Mesodermal cell (in vitro differentiated cells): Measurements from ENCODE around the gene UCK1.

Experiments
- H3K27ac ChIP-seq: 2 replicates; pipeline ENCODE4 v1.7.0; 2013; ENCODE audit warnings: mild to moderate bottlenecking, low read depth, low read length, moderate library complexity; ENCODE audit not compliant: severe bottlenecking
- H3K36me3 ChIP-seq: 2 replicates; pipeline ENCODE4 v1.7.1; 2013; ENCODE audit warnings: mild to moderate bottlenecking, low read length, moderate library complexity; ENCODE audit not compliant: control insufficient read depth, insufficient read depth
- H3K4me1 ChIP-seq: one replicate; pipeline ENCODE4 v1.7.1; 2013; ENCODE audit warnings: mild to moderate bottlenecking, low read length; ENCODE audit not compliant: insufficient read depth, control insufficient read depth, poor library complexity, severe bottlenecking
- H3K4me3 ChIP-seq: 2 replicates; pipeline ENCODE4 v1.7.0; 2013; ENCODE audit warnings: low read length, control low read depth, mild to moderate bottlenecking; ENCODE audit not compliant: insufficient read depth, poor library complexity, severe bottlenecking; ENCODE audit errors: extremely low read depth
- H3K9me3 ChIP-seq: 2 replicates; pipeline ENCODE4 v1.7.1; 2013; ENCODE audit warnings: mild to moderate bottlenecking, low read length, moderate library complexity; ENCODE audit not compliant: control insufficient read depth
- WGBS, 2 experiments: methylation state at CpG; one replicate each; pipeline ENCODE4 v1.1.5; 2013; ENCODE audit warnings: missing lambda C conversion rate in 2 of 2; ENCODE audit not compliant: insufficient coverage in 2 of 2; 5-methylcytosine and 5-hydroxymethylcytosine counted together

The UCK1 gene

DNA sequence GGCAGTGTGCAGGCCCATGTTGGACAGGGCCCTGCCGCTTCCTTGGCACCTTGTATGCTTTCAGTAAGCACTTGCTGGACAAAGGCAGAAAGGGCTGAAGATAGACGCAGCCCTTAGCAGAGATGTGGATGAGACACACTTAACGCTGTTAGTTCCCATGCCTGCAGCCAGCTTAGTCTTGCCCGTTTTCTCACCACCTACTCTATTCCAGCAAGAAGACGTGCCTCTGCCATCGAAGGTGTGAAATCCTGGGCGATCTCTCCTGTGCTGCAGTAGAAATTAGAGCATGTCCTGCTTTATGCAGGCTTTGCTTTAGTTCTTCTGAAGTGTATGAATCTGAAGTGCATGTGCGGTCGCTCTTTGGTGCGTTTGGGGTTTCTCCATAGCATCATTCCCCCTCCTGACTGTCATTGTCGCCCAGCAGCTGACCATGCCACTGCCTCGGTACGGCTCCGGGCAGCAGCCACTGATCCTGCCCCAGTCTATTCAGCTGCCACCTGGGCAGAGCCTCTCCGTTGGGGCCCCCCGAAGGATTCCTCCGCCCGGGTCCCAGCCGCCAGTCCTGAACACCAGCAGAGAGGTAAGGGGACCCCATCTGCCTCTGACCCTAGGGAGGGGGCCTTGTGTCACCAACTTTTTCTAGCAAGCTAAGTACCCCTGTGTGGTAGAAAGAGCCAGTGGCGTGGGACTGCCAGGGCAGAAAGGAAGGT lies 39.9 kb downstream of the UCK1 start:
- Histone ChIP-seq H3K36me3 (peaks cover 100% of the 10 kb centered on the region), H3K4me3 (no peak overlapping the region), H3K9me3 (no peaks in the 10 kb centered on the region), H3K4me1 (no peaks in the 10 kb centered on the region), H3K27ac (no peak overlapping the region)
- WGBS, 2 experiments = 94 to 98% methylated on average over 11 to 18 of the region's 20 CpGs

DNA sequence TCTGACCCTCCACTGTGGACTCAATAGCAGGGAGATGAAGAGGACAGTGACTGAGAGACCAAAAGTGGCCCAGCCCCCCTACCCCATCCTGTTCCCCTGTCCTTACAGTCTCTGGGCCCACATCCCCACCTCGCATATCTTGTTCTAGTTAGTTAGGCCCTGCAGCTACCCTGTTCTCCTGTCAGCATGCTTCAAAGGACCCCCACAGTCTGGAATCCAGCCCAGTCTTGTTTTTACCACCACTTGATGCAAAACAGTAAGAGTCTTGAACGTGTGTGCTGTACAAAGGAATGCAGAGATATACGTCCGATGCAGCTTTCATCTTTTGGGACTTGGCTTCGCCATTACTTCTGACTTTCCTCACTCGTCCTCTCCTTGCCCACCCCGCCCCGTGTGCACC lies 40.5 kb downstream of the UCK1 start:
- H3K4me3 ChIP-seq = no peak overlapping the region
- peaks cover 99% of the 10 kb centered on the region for H3K36me3 ChIP-seq
- no peaks in the 10 kb centered on the region for H3K9me3 ChIP-seq
- no peak overlapping the region for H3K27ac ChIP-seq
- H3K4me1 ChIP-seq = no peaks in the 10 kb centered on the region
- WGBS, 2 experiments = 79 to 81% methylated on average over 6 to 8 of the region's 8 CpGs

DNA sequence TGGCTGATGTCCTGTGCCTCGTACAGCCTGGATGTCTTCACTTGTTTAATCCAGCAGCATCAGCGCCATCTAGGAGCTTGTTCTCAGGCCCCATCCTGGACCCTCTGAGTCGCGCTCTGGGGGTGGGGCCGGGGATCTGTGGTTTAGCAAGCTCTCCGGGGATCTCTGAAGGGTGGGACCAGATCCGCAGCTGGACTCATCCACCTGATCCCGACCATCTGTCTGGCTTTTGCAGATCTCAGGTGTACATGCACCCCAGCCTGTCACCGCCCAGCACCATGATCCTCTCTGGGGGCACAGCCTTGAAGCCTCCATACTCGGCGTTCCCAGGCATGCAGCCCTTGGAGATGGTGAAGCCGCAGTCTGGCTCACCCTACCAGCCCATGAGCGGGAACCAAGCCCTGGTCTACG lies 43.4 kb downstream of the UCK1 start:
- Histone ChIP-seq H3K36me3 (peaks cover 99% of the 10 kb centered on the region), H3K9me3 (no peaks in the 10 kb centered on the region), H3K4me3 (no peak overlapping the region), H3K27ac (no peak overlapping the region), H3K4me1 (no peaks in the 10 kb centered on the region)
- WGBS, 2 experiments = 95 to 96% methylated on average over 14 of the region's 14 CpGs

DNA sequence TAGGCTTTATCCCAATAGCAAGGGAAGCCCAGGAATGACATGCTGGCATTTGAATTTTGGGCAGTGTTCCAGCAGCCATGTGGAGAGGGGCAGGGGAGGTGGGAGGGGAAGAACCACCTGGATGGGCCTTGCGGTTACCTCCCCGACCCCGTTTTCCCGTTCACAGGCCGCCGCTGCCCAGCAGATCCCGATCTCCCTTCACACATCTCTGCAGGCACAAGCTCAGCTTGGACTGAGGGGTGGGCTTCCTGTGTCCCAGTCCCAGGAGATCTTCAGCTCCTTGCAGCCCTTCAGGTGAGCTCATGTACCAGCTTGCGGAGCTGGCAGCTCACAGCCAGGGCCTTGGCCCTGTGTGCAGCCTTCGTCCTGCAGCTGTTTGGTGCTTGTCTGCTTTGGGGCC lies 44.1 kb downstream of the UCK1 start:
- Histone ChIP-seq H3K4me3 (no peak overlapping the region), H3K27ac (no peak overlapping the region), H3K4me1 (no peaks in the 10 kb centered on the region), H3K9me3 (no peaks in the 10 kb centered on the region), H3K36me3 (peaks cover 99% of the 10 kb centered on the region)
- WGBS, 2 experiments = 97 to 100% methylated on average over 3 to 8 of the region's 9 CpGs

DNA sequence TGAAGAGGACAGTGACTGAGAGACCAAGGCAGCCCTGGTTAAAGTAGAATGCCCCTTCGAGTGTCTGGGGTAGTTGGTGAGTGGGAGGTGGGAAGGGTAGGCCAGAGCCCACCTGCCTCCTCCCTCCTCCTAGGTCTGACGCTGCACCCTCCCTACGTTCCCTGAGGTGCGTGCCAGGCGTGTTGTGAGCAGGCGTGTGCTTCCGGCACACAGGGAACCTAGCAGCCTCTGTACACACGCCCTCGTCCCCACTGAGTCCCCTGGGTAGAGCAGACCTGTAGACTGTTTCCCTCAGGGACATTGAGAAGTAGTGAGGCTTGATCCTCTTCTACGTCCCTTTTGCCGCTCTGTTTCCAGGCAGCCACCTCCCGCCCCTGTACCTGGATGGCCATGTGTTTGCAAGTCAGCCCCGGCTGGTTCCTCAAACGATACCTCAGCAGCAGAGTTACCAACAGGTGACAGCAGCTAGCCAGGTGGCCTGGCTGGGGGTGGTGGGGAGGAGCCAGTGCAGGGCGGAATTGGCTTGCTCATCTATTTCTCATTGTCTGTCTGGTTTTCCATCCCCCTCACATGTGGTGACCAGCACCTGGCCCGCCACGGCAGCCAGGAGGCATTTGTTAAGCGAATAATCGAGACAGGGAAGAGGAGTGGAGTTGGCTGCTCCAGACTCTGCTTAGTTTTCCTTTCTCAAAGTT lies 45.2 kb downstream of the UCK1 start:
- H3K4me1 ChIP-seq = no peaks in the 10 kb centered on the region
- H3K4me3 ChIP-seq = no peak overlapping the region
- peaks cover 97% of the 10 kb centered on the region for H3K36me3 ChIP-seq
- 86 to 92% methylated on average over 14 to 18 of the region's 19 CpGs for WGBS, 2 experiments
- no peaks in the 10 kb centered on the region for H3K9me3 ChIP-seq
- H3K27ac ChIP-seq = no peak overlapping the region

DNA sequence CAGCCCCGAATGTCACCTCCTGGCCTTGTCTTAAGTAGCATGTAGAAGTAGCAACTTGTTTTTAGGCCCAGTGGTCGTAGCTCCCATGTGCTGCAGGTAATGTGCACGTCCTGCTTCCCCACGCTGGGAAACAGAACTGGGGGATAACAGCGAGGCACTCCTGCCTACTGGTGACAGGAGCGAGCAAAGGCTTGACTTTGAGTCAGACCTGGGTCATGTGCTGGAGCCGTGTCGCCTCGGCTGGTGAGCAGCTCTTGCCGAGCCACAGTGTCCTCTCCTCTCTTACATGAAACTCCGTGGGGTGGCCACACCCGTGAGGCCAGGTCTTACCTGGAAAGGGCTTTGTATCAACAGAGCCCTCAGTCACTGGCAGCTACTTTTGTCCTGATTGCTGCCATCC lies 45.9 kb downstream of the UCK1 start:
- H3K4me3 ChIP-seq = no peak overlapping the region
- H3K9me3 ChIP-seq = no peaks in the 10 kb centered on the region
- no peak overlapping the region for H3K27ac ChIP-seq
- H3K4me1 ChIP-seq = no peaks in the 10 kb centered on the region
- WGBS, 2 experiments = 89 to 91% methylated on average over 12 of the region's 12 CpGs
- peaks cover 97% of the 10 kb centered on the region for H3K36me3 ChIP-seq

DNA sequence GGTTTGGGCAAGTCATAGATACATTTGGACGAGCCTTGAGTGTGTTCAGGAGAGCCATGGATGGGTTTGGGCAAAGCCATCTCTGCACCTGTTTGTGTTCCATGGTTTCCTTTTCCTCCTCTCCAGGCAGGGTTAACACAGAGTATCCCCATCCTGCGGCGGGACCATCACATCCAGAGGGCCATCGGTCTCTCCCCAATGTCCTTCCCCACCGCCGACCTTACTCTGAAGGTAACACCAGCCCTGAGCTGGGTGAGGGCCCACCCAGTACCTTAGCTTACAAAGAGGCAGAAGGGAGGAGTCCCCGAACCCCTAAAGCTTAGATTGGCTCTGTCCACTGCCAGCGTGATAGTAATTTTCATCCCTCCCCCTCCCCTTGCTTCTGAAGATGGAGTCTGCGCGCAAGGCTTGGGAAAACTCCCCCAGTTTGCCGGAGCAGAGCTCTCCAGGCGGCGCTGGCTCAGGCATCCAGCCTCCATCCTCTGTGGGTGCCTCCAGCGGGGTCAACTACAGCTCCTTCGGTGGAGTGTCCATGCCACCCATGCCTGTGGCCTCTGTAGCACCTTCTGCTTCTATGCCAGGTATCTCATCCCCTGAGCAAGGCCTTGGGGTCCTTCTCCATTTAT lies 46.4 kb downstream of the UCK1 start:
- 93 to 97% methylated on average over 11 to 13 of the region's 15 CpGs for WGBS, 2 experiments
- Histone ChIP-seq H3K27ac (no peak overlapping the region), H3K4me3 (no peak overlapping the region), H3K36me3 (peaks cover 97% of the 10 kb centered on the region), H3K4me1 (no peaks in the 10 kb centered on the region), H3K9me3 (no peaks in the 10 kb centered on the region)

DNA sequence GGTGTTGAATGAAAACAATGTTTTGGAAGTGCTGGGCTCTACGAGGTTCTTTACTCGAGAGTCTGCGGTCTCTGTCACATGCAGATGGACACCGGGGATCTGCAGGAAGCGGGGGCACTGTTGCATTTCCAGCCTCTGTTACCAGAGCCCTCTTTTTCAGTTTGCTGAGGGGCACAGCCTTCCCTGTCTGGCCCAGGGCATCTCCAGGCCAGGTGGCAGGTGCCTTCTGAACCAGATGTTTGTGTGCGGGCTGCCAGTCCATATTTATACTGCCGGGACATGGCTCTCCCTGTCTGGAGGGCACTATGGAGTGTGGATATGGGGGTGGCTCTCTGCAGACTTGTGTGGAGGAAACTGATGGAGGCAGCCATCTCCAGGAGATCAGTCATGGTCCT lies 47.0 kb downstream of the UCK1 start:
- 94 to 99% methylated on average over 7 of the region's 7 CpGs for WGBS, 2 experiments

DNA sequence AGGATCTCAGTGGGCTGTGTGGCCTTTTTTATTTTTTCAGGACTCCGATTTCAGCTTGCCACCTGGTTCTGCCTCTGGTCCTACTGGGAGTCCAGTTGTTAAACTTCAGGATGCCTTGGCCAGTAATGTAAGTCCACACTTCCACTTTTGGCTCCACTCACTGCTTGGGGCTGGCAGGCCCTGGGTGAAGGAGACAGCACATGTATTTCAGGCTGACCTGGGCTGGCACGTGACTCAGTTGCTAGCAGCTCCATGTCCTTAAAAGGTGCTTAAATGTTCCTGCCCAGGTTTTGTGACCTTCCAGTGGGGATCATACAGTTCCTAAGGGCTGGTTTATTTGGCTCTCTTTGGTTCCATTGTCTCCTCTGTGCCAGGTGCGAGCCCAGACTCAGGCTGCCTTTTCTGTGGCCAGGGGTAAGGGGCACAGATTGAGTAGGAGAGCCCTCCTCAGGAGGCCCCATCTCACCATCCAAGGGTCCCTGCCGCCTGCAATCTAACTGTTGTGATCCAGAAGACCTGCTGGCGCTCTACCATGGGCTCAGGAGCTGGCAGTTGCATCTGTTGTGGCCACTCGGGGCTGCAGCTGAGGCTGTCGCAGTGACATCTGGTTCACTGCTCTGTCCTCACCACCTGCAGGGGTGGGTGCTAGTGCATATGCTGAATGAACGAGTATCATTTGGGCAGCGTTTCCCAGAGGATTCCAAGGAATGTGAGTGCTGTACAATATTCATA lies 47.6 kb downstream of the UCK1 start:
- Histone ChIP-seq H3K4me3 (no peak overlapping the region), H3K4me1 (no peaks in the 10 kb centered on the region), H3K27ac (no peak overlapping the region), H3K9me3 (no peaks in the 10 kb centered on the region), H3K36me3 (peaks cover 97% of the 10 kb centered on the region)
- 89 to 91% methylated on average over 8 to 9 of the region's 9 CpGs for WGBS, 2 experiments

More for the DNA sequence above, 47.0 kb downstream of the UCK1 start:
- Histone ChIP-seq H3K4me3 (no peak overlapping the region), H3K27ac (no peak overlapping the region), H3K36me3 (peaks cover 97% of the 10 kb centered on the region), H3K9me3 (no peaks in the 10 kb centered on the region), H3K4me1 (no peaks in the 10 kb centered on the region)

DNA sequence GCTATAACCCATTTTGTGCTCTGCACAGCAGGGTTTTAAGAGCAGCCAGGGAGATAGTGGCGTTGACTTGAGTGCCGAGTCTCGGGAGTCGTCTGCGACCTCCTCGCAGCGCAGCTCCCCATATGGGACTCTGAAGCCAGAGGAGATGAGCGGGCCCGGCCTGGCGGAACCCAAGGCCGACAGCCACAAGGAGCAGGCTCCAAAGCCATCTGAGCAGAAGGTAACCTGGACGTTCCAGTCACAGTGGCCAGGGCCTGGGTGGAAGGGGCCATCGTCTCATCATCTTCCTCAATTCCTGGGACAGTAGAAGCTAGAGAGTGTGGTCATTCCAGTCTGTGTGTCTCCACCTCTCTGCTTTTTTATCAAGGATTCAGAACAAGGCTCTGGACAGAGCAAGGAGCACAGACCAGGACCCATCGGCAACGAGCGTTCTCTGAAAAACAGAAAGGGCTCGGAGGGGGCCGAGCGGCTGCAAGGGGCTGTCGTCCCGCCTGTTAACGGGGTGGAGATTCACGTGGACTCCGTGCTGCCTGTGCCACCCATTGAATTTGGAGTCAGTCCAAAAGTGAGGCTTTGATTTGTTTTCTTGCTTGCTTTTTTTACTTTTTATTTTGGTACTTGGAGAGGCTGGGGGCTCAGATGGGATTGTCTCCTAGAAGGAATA lies 48.6 kb downstream of the UCK1 start:
- WGBS, 2 experiments = 97% methylated on average over 24 of the region's 24 CpGs
- Histone ChIP-seq H3K36me3 (peaks cover 97% of the 10 kb centered on the region), H3K4me1 (no peaks in the 10 kb centered on the region), H3K27ac (no peak overlapping the region), H3K4me3 (no peak overlapping the region), H3K9me3 (no peaks in the 10 kb centered on the region)
